Femur (tissue), 1 donor: ENCODE data around the gene SYT15B.
"Not testable (repeated sequence)": the region's sequence is repeated elsewhere in the genome, so short reads cannot be mapped to it uniquely, and the experiment has no call there.

Source experiments
- DNase-seq: peaks from one replicate; pipeline ENCODE4 v3.0.0-alpha.2; 2017

The SYT15B gene

DNA sequence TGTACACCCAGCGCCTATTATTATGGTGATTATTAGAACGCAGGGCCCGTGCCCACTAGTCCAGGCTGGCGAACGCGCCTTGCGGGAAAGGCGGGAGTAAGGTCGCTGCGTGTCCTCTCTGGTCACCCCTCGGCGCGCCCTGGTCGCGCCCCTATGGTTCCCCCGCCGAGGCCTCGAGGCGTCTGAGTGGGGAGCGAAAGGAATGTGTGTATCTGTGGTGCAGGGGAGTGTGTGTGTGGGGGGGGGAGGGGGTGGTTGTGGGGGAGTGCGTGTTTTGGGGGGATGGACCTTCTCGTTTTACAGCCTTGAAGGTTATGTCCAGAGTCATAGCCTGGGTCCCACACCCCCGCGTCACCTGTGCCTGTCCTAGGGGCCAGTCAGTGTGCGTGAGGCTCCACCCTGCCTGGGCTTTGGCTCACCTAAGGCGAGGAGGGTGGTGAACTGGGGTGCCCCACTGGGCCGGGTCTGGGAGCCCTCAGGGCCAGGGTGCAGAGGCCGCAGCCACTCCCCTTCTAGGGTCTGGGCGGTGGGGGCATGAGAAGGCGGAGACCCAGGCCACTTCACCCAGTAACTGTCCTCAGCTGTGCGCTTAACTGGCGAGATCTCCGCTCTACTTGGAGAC lies at the start of gene SYT15B:
Gene SYT15B, minus strand, starts transcription at position 39 of the 622 bp plus-strand sequence. CDS start 952 bp downstream, outside the sequence.
- DNase-seq: not testable (repeated sequence)

DNA sequence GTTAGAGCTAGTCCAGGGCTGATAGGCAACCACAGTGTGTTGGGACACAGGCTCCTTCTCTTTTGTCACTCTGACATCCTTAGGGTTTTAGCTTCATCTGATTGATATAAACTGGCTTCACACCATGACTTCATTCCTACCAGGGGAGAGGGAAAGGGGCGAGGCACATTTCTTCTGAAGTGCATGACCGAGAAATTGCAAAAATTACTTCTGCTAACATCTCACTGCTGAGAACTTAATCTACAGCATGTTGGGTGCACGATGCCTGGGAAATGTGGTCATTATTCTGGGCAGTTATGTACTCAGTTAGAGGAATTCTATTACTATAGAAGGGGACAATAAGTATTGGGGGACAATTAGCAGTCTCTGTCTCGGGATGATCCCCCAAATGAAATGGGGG lies 16.2 kb upstream of the SYT15B start:
- DNase-seq: not testable (repeated sequence)

DNA sequence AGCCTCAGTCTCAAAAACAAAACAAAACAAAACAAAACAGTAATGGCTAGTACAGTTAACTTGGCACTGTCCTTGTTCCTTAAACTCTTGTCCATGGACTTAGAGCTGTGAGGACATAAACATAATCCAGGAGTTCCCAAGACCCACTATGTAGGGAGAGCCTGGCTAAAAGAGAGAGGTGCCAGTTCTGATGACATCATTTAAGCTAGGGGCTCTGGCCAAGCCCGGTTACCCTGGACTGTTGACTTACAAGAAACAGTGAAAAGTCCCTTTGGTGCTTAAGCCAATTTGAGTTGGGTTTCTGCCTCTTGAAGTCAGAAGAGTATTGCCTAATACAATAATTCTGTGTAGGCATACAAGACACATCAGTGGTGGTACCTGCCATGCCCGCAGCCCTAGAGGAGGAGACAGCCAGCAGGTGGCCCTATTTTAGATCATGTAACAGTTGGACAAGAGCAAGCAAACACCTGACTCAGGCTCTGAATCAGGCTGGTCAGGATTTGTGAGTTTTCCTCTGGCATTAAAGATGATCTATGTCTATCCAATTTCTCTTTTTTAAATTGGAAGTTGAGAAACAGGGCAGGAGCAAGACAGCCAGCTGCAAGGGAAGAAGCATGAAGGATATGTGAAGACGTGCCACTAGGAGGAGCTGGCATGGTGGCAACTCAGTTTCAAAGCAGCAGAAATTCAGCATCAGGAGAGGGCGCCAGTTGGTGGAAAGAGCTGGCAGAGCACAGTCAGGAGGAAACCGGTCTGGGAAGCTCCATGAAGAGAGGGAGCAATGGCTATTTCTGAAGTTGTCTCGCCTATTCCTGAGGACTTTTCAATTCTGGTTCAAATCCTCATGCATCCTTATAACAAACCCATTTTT lies 12.2 kb upstream of the SYT15B start:
- peak; percentile 35 for DNase-seq

DNA sequence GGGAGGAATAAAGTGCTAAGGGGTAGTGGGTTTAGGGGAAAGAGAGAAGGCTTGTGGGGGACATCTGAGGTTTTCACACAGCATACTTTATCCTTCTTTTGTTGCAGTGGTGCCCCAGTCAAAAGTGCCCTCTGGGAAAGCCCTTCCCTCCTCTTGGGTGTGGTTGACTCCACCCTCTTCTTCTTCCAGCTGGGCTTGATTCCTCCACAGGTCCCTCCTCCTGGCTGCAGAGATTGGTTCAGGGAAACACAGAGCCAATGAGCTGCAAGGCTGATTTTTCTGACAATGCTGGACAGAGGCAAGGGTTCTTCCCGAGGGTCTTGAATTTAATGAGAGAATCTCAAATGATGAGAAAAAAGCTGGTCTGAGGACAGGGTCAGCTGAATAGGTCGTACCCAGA lies 7.4 kb upstream of the SYT15B start:
- DNase-seq: not testable (repeated sequence)

DNA sequence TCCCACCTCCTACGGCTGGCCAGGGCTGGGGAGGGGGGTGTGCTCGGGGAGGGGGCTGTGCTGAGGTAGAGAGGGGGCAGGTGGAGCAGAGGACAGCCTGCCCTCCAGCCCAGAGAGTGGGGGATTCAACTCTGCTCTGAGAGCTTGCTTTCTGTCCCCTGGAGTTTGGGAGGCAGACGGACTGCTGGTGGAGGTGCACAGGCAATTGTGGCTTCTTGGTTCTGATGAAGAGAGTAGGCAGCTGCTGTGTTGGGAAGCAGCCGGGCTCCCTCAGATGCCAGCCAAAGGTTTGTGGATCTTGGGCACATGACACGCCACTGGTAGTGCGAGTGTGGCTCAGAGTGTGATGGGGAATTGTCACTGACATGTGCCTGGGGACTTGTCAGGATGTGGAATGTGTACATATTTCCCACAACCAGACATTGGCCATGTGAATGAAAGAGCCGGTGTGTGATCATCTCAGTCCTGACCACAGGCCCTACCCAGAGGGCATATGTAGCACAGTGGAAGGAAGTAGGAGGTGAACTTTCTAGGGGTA lies 5.3 kb upstream of the SYT15B start:
- not testable (repeated sequence) for DNase-seq

DNA sequence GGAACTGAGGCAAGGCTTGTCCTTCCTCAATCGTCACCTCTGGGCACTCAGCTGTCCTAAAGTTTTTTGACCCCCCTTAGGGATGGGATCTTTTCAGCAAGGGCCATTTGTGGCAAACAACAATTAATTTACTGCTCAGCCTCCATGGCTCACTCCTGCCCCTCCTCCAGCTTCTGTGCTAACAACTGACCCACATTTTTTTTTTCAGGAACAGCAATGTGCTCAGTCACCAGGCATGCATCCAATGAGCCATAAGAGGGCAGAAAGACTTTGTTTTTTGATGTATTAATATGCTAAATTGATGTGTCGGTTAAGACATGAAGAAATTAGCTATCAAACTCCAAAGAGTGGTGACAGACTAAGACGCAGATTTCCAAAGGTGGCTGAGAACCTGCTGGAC lies 4.7 kb upstream of the SYT15B start:
- DNase-seq: not testable (repeated sequence)

DNA sequence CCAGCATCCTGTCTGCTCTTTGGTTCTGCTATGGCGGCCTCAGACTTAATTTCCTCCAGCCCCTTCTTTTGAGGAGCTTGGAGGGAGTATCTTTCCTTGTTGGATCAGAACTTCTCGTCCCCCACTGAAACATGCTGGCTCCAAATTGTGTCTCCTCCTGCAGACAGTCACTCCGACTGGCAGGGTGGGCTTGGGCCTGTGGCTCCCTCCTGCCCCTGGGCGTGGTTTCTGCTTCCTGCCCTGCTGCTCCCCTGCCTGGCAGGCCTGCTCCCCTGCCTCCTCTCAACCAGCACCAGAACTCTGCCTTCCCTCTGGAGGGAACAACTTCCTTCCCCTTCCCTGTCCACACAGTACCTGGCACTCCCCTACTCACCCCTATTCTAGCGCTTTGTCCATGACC lies 3.8 kb upstream of the SYT15B start:
- not testable (repeated sequence) for DNase-seq

DNA sequence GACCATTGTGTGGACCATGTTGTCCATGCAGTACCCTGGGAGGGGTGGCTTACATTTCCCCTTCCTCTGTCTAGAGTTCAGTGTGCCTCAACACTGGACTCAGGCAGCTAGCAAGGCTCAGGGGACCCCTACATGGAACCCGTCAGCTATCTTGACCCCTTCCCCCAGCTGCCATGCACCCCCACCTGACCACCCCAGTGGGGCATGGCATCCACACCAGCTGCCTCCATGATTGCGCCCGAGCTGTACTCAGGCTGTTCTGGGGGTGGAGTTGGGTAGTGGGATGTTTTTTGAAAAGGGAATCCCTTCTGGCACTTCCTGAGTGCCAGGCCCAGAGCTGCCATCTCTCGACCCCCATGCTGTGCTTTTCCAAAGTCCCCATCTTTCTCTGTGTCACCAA lies 1.8 kb upstream of the SYT15B start:
- not testable (repeated sequence) for DNase-seq

DNA sequence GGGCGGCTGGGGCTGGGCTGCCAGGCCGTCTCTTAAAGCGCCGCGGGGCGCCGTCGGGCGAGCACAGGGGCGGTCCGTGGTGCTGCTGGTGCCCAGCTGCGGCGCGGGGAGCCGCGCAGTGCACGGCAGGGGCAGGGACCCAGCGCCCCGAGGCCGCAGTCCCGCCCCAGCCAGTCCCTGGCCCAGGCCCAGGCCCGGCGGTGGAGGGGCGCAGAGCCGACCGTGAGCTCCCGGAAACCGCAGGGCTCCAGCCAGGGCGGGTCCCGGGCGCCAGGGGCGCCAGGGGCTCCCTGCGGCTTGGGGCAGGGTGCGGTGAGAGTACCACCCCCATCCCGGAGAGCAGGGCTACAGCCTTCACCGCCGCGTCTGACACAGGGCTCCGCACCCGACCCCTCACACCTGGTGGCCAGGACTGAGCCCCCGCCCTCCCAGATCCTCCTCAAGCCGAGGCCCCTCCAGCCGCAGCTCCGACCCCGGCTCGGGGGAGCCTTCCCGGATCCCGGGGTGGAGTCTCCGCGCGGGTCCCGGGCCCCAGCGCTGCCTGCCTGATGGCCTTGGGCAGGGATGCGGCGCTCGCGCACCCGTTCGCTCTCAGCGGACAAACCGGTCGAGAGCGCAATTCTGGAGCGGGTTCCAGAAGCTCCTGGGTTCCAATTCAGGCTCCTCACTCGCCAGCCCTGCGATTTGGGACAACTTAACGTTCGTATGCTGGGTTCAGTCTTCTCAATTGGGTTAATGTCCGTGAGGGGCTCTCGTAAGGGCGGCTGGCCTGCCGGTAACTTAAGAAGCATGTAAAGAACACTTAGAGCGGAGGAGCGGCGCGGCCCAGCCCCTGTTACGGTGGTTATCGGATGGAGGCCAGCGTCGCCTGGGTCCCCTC lies 478 bp downstream of the SYT15B start:
- DNase-seq: peak; percentile 17

DNA sequence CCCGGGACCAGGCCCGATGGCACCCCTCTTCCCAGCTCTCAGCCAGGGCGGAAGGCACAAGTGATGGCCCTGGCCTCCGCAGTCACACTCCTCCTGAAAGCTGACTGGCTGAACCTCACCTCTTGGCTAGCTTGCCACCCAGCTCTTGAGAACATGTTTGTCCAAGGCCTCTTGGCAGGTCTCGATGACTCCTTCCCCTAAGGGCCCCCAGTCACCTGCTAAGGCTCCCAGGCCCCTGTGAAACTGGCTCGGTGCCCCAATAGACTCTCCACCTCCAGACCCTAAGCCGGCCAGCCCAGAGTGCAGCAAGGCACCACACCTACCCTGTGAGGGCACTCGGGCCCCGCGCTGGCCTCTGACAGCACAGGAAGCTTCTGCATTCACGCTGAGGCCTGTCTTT lies 4.5 kb downstream of the SYT15B start:
- not testable (repeated sequence) for DNase-seq

DNA sequence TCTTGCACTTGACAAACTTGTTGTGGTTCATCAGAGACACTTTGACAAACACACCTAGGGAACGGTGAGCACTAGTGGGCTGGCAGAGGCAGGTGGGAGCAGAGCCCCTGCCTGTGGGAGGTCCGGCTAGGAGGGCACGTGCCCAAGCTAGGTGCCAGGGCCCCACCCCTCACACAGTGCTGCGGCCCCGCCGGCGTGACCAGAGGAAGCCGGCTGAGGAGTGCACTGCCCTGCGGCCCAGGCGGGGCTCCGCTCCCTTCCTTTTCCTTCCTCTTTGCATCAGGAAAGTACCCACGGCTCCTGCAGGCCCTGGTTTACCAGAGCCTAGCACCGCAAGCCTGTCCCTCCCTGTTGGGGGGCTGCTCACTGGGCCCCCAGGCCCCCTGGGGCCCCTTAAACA lies 7.2 kb downstream of the SYT15B start:
- not testable (repeated sequence) for DNase-seq

DNA sequence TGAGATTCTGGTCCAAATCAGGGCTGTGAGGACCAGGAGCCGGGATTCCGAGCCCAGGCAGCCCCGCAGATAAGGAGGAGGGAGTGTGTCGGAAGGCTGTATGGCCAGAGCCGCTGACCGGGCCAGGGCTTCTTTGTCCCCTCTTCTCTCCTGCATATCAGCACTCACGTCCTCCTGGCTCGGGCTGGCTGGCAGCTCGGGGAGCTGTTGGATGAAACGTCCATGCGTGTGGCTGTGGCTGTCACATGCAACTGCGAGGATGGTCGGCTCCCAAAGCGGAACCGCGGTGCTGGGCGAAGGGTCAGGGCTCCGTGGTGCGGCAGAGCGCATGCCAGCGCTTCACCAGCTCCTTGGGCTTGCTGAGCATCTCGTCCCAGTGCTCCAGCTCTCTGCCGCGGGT lies 9.5 kb downstream of the SYT15B start:
- DNase-seq: not testable (repeated sequence)

DNA sequence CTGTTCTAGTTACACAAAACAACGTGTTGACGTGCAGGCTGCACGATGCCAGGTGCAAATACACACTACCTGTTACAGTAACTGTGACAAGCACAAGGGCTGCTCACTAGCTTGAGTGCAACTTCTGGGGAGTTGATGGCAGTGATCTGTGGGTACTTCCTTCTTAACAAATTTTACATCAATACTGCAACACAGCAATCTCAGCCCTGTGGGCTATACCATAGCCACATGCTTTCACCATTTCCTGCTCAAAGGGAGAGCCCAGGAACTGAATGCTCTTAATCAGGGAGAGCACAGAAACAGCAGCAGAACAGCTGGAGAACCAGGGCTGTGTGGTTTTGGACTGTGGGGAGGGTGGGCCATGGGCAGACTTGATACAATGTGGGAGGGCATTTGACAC lies 10.2 kb downstream of the SYT15B start:
- not testable (repeated sequence) for DNase-seq

DNA sequence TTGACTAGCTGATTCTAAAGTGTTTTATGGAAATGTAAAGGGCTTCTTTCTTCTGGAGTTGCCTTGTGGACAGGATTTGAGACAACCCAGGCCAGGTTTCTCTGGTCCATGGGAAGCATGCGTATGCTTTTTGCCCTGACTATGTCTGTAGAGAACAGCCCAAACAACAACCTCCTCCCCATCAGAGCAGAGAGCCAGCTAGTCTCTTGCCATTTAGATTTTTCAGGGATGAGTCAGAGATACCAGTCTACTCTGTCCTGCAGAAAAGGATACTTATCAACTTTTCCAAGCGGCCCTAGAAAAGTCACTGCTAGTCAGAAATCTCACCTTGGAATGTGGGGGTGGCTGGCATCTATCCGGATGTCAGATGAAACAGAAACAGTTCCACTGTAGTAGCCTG lies 11.6 kb downstream of the SYT15B start:
- not testable (repeated sequence) for DNase-seq

DNA sequence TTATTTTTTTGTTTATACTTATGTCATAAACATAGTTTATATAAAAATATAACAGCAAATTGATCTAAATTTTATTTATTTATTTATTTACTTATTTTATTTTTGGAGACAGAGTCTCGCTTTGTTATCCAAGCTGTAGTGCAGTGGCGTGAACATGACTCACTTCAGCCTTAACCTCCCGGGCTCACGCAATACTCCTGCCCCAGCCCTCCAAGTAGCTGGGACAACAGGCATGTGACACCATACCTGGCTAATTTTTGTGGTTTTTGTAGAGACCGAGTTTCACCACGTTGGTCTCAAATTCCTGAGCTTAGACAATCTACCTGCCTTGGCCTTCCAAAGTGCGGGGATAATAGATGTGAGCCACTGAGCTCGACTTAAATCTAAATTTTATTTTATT lies 13.0 kb downstream of the SYT15B start:
- not testable (repeated sequence) for DNase-seq

DNA sequence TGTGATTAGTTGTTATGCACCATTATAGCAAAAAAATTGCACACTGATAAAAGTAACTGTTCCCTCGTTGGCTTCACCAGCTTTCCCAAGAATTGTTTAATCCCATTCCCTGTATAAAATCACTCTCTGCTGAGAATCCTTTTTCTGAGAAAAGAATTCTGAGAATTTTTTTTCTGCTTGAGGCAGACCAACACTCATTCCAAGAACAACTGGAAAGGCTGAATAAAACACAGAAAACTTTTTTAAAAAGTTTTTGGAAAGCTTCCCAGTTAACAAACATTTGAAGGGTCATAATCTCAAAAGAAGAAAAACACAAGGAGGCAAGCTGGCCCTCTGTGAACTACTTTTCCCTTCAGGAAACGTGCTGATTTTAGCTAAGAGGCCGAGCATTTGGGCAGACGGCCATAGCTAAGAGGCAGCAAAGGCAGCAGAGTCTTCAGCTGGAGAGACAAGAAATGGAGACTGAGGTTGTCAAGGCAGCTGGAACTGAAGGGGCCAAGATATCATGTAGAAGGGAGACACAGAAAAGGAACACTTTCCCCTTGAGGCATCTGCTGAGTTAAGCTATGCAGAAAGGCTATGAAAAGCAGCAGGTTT lies 16.5 kb downstream of the SYT15B start:
- DNase-seq: peak; percentile 31

DNA sequence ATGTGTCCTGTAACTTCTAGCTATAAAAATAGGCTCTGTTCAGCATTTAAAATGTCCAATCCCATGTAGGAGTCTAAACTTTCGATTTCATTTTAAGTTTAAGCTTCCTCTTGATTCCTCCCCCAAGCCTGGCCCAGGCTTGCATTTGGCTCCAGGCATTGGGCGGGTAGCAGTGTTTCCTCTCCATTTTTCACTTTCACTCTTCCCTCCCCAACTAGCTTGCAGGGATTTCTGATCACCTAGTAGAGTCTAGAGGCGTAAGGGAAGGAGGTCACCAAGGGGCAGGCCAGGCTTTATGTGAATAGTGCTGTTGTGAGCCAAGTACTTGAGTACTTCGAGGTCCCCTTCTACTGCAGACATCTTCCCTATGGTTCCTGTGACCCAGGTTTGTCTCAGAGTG lies 18.5 kb downstream of the SYT15B start:
- not testable (repeated sequence) for DNase-seq

DNA sequence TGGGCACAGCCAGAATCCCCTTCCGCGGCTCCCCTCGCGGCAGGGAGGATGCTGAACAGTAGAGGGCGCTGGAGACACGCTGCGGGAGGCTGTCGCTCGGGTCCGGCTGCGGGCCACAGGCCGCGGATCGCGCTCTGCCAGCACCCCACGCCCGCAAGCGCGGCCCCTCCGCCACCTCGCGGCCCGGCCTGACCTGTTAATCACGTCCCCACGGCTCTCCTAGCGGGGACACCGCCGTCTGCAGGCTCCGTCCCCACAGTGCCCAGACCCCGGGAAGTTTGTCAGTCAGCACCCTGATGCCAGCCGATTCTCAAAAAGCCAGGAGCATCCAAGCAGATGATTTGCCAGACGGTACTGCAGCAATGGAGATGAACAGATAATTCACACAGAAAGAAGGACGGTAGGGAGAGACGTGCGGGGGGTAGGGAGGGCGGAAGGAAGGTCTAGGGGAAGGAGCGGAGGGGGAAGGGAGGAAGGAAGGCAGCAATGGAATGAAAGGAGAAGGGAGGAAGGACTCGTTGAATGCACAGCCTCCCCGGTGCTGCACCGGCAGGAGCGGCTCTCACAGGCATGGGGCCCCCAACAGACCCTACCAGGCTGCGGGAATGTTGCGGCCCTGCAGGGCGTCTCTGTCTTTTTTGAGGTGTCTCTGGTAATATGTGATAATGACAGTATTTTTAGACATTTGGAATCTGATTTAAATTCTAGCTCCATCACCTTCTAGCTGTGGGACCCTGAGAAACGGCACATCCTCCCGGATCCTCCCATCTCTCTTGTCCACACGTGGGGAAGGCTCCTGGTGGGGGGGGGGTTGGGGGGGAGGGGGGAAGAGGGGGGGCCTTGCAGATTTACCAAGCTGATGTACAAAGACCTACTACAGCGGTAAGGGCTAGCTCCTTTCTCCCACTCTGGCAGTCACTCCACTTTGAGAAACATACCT lies 19.5 kb downstream of the SYT15B start:
- peak; percentile 16 for DNase-seq

DNA sequence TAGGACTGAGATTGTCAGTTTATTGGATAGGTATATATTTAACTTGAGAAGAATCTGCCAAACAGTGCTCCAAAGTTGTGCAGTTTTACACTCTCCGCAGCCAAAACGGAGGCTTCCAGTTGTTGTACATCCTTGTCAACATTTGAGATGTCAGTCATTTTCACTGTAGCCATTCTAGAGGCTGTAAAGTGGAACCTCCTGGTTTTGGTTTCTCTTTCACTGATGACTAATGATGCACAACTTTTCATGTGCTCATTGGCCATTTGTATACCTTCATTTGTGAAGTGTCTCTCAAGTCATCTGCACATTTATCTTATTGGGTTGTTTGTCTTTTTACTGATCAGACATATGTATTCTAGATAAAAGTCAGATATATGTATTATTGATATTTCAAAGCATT lies 22.5 kb downstream of the SYT15B start:
- DNase-seq: not testable (repeated sequence)

DNA sequence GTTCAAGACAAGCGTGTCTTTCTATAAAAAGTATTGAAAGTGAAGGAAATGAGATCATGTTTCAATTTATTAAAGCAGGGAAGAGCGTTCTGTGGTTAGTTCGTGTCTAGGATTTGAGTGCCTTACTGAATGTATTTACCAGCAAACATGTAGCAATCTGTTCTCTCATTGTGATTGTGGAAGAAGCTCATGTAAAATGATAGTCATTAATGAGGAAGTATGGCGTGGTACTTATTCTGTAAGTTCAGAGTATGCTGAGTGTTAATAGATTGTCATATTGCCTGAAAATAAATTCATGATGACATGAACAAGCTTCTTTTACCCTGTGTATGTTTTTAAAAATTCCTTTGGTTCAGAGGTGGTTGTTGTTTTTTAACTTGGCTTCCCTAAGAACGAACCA lies 32.5 kb downstream of the SYT15B start:
- DNase-seq: not testable (repeated sequence)

DNA sequence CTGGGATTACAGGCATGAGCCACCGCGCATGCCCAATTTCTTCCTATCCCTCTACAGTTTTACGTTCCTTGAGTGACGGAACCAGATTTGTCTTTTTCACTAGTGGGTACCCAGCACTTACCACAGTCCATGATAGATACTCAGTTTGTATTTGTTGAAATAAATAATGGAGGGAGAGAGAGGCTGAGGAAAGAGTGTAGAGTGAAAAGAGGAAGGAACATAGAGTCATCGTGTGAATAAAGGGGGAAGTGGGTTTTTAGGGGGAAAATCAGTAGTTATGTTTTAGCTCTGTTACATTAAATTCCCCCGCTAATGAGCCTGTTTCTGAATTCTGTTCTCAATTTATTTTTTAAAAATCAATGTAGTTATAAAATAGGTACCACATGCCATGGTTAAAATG lies 37.7 kb downstream of the SYT15B start:
- not testable (repeated sequence) for DNase-seq
